ENCODE measurements around the gene CACNA1A.

CACNA1A gene

GRCh38 chr19:13521066-13521465, 14.8 kb upstream of the CACNA1A start:
- in situ Hi-C loops (cut with MboI; ENCODE audit: low pct_unique_long_range_greater_than_20kb, low sequenced_read_pairs, unreplicated experiment) = no loop called here
- TF ChIP-seq CTCF (IDR thresholded peaks at IDR 0.05; ENCODE audit: extremely low read depth, insufficient read depth, missing control alignments) = no peak
- DNase-seq (ENCODE audit: low spot score) = no peak

GRCh38 chr19:13511947-13512346, 5.7 kb upstream of the CACNA1A start:
- TF ChIP-seq CTCF (IDR thresholded peaks at IDR 0.05; ENCODE audit: extremely low read depth, insufficient read depth, missing control alignments) = no peak
- no peak for DNase-seq (ENCODE audit: low spot score)
- in situ Hi-C loops (cut with MboI; ENCODE audit: low pct_unique_long_range_greater_than_20kb, low sequenced_read_pairs, unreplicated experiment) = no loop called here

- in situ Hi-C loops (cut with MboI; ENCODE audit: low pct_unique_long_range_greater_than_20kb, low sequenced_read_pairs, unreplicated experiment) = no loop called here
- DNase-seq (ENCODE audit: low spot score) = no peak
- TF ChIP-seq CTCF (IDR thresholded peaks at IDR 0.05; ENCODE audit: extremely low read depth, insufficient read depth, missing control alignments) = no peak
Observed at GRCh38 chr19:13507053-13507611, 853 bp upstream of the CACNA1A start.

- in situ Hi-C loops (cut with MboI; ENCODE audit: low pct_unique_long_range_greater_than_20kb, low sequenced_read_pairs, unreplicated experiment) = no loop called here
- peak; percentile 36 for DNase-seq (ENCODE audit: low spot score)
- TF ChIP-seq CTCF (IDR thresholded peaks at IDR 0.05; ENCODE audit: extremely low read depth, insufficient read depth, missing control alignments) = no peak
Observed at GRCh38 chr19:13505761-13506470, 363 bp downstream of the CACNA1A start.

- no peak for TF ChIP-seq CTCF (IDR thresholded peaks at IDR 0.05; ENCODE audit: extremely low read depth, insufficient read depth, missing control alignments)
- no peak for DNase-seq (ENCODE audit: low spot score)
- in situ Hi-C loops (cut with MboI; ENCODE audit: low pct_unique_long_range_greater_than_20kb, low sequenced_read_pairs, unreplicated experiment) = no loop called here
Observed at GRCh38 chr19:13505164-13505695, 1.0 kb downstream of the CACNA1A start.

- in situ Hi-C loops (cut with MboI; ENCODE audit: low pct_unique_long_range_greater_than_20kb, low sequenced_read_pairs, unreplicated experiment) = no loop called here
- TF ChIP-seq CTCF (IDR thresholded peaks at IDR 0.05; ENCODE audit: extremely low read depth, insufficient read depth, missing control alignments) = no peak
- DNase-seq (ENCODE audit: low spot score) = no peak
Observed at GRCh38 chr19:13503570-13504235, 2.6 kb downstream of the CACNA1A start.

Data from GM13977 (cell line).